A673 (cell line): Measurements from ENCODE around the gene ITGAV. TPM values are rescaled to one million over a fixed set of nuclear protein-coding genes. Genes with fewer than 3 reads are reported as not detected.

Experiments used
- BruUV-seq: library from RNA; stranded (reverse); fragments of 400-500 nt; replicated peaks from 2 replicates; lab custom pipeline; 2021; lab: Mats Ljungman, UMichigan
- CTCF ChIA-PET: fragments of 300-600 bp; sonication (Branson Sonifier 250); formaldehyde crosslinking; loops from one replicate; lab custom pipeline; 2022; ENCODE audit warnings: antibody characterized with exemption; lab: Charles Lee
- POLR2A ChIA-PET: fragments of 300-600 bp; sonication (Branson Sonifier 250); formaldehyde crosslinking; loops from one replicate; lab custom pipeline; 2022; ENCODE audit warnings: antibody characterized with exemption; ENCODE audit not compliant: low non-redundant PET; lab: Charles Lee
- DNase-seq: peaks from one replicate; pipeline ENCODE4 v3.0.0-alpha.2; 2015; ENCODE audit warnings: low spot score
- H3K27ac ChIP-seq: fragments of 200-600 bp; sonication (generic); 2 replicates; pipeline ENCODE4 v1.5.1; 2016; ENCODE audit warnings: mixed run types, low read depth, mild to moderate bottlenecking, mixed read lengths, antibody characterized with exemption, low read length; ENCODE audit not compliant: poor library complexity, severe bottlenecking
- H3K27me3 ChIP-seq: fragments of 200-600 bp; sonication (generic); replicated peaks from 2 replicates; pipeline ENCODE4 v1.6.1; 2017; ENCODE audit warnings: mixed run types, low read depth, mild to moderate bottlenecking, mixed read lengths, antibody characterized with exemption, low read length; ENCODE audit not compliant: insufficient read depth, poor library complexity
- H3K36me3 ChIP-seq: fragments of 200-600 bp; sonication (generic); 2 replicates; pipeline ENCODE4 v1.6.1; 2016; ENCODE audit warnings: mixed run types, mild to moderate bottlenecking, mixed read lengths, antibody characterized with exemption, low read length; ENCODE audit not compliant: insufficient read depth, poor library complexity, severe bottlenecking
- H3K4me1 ChIP-seq: fragments of 200-600 bp; sonication (generic); 2 replicates; pipeline ENCODE4 v1.6.1; 2017; ENCODE audit warnings: mixed run types, mild to moderate bottlenecking, mixed read lengths, antibody characterized with exemption, low read length; ENCODE audit not compliant: insufficient read depth, poor library complexity, severe bottlenecking
- H3K4me3 ChIP-seq: fragments of 200-600 bp; sonication (generic); 2 replicates; pipeline ENCODE4 v1.5.1; 2016; ENCODE audit warnings: low read depth, mixed run types, mild to moderate bottlenecking, mixed read lengths, low read length; ENCODE audit not compliant: poor library complexity, severe bottlenecking
- H3K9me3 ChIP-seq: fragments of 200-600 bp; sonication (generic); 2 replicates; pipeline ENCODE4 v1.6.1; 2016; ENCODE audit warnings: mixed run types, low read depth, mild to moderate bottlenecking, mixed read lengths, antibody characterized with exemption, low read length; ENCODE audit not compliant: poor library complexity, severe bottlenecking
- EZH2 ChIP-seq: fragments of 200-600 bp; sonication (generic); IDR thresholded peaks from 2 replicates; pipeline ENCODE4 v1.6.1; 2017; ENCODE audit warnings: borderline replicate concordance, low read depth, mild to moderate bottlenecking, mixed read lengths, antibody characterized with exemption, low read length; ENCODE audit not compliant: poor library complexity, severe bottlenecking
- intact Hi-C: fragments of 100-400 bp; cut with micrococcal nuclease; formaldehyde crosslinking; loops from one replicate; pipeline ENCODE4 v1.10.0; 2022; ENCODE audit not compliant: unreplicated experiment
- total RNA-seq: library from RNA; stranded (reverse); gene quantifications from 2 replicates; pipeline ENCODE4 v1.2.3, GENCODE V29; 2021
- TF ChIP-seq, protein P1 (sequence below): fragments of 300-800, 200-600 bp; sonication (generic); conservative IDR thresholded peaks from 2 replicates; pipeline ENCODE4 v1.5.1; 2017; ENCODE audit warnings: low read depth, mild to moderate bottlenecking, antibody characterized with exemption, low read length, moderate library complexity, mixed read lengths

ITGAV gene
- total RNA-seq, 1 experiment from 2014 or later = 28.4 TPM

DNA sequence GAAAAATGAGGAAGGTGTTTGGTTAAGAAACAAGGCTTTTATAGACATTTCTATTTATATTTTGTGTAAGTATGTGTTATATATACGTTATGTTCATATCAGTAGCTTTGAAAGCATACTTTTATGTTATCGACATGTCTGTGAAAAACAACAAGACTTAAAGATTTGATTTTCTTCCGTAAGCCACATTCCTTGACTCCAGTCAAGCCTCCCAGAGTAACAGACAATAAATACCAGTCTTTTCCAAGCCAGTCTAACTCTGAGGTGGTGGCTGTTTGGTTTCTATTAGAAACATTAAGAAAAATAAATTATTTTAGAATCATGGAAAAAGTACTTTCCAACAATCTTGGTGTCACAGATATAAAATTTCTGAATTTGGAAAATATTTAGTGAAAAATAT lies 16.3 kb upstream of the ITGAV start:
- H3K27me3 ChIP-seq = no peaks in the 10 kb centered on the region
- H3K27ac ChIP-seq = no peak overlapping the region
- TF ChIP-seq, protein P1, sequence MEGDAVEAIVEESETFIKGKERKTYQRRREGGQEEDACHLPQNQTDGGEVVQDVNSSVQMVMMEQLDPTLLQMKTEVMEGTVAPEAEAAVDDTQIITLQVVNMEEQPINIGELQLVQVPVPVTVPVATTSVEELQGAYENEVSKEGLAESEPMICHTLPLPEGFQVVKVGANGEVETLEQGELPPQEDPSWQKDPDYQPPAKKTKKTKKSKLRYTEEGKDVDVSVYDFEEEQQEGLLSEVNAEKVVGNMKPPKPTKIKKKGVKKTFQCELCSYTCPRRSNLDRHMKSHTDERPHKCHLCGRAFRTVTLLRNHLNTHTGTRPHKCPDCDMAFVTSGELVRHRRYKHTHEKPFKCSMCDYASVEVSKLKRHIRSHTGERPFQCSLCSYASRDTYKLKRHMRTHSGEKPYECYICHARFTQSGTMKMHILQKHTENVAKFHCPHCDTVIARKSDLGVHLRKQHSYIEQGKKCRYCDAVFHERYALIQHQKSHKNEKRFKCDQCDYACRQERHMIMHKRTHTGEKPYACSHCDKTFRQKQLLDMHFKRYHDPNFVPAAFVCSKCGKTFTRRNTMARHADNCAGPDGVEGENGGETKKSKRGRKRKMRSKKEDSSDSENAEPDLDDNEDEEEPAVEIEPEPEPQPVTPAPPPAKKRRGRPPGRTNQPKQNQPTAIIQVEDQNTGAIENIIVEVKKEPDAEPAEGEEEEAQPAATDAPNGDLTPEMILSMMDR = no peak
- no peak for TF ChIP-seq EZH2
- no TSS peak for BruUV-seq
- no peak overlapping the region for H3K4me3 ChIP-seq
- H3K4me1 ChIP-seq = peaks cover 7% of the 10 kb centered on the region
- no peaks in the 10 kb centered on the region for H3K9me3 ChIP-seq
- intact Hi-C loops = no loop called here
- no peak for DNase-seq
- CTCF ChIA-PET = no interaction called here
- H3K36me3 ChIP-seq = no peaks in the 10 kb centered on the region
- POLR2A ChIA-PET = no interaction called here

DNA sequence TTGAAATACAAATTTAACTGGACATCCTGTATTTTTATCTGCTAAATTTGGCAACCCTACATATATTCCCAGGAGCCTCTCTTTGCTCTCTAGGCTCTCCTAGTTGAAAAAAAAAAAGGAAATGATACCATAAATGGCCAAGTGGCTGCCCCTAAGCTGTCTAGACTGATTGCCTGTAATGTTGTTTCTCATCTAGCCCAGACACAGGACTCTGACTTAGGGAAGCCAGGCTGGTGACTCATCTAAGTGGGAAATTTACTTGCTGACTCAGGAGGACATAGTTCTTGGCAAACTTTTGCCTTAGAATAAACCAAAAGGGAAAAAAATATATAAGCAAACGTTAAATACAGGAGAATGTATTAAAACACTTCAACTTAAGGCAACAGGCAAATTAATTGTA lies 14.6 kb upstream of the ITGAV start:
- no peak overlapping the region for H3K27ac ChIP-seq
- no TSS peak for BruUV-seq
- no peaks in the 10 kb centered on the region for H3K27me3 ChIP-seq
- no peak overlapping the region for H3K4me3 ChIP-seq
- peaks cover 7% of the 10 kb centered on the region for H3K4me1 ChIP-seq
- TF ChIP-seq, protein P1 = no peak
- TF ChIP-seq EZH2 = no peak
- H3K9me3 ChIP-seq = no peaks in the 10 kb centered on the region
- intact Hi-C loops = no loop called here
- H3K36me3 ChIP-seq = no peaks in the 10 kb centered on the region
- POLR2A ChIA-PET = no interaction called here
- DNase-seq = peak; percentile 95
- CTCF ChIA-PET = no interaction called here

DNA sequence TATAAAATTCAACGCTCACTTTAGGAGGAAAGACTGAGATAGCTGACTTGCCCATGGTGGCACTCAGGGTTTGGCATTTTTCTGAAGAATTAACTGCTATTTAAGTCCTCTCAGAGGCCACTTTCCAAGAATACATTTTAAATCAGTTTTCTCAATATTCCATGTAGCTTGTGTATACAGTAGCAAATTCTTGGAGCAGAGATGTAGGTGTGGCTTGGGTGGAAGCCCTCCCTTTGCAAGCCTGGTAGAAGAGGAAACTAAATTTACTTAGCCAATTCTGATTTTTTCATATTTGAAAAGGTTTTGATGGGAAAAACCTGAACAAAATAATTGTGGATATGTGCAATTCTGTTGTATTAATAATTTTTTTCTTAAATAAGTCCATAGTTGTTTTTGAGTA lies 14.0 kb upstream of the ITGAV start:
- H3K27me3 ChIP-seq = no peaks in the 10 kb centered on the region
- no TSS peak for BruUV-seq
- H3K27ac ChIP-seq = no peak overlapping the region
- POLR2A ChIA-PET = no interaction called here
- intact Hi-C loops = no loop called here
- CTCF ChIA-PET = no interaction called here
- no peak for DNase-seq
- TF ChIP-seq EZH2 = no peak
- H3K9me3 ChIP-seq = no peaks in the 10 kb centered on the region
- no peak overlapping the region for H3K4me3 ChIP-seq
- H3K4me1 ChIP-seq = peaks cover 7% of the 10 kb centered on the region
- H3K36me3 ChIP-seq = no peaks in the 10 kb centered on the region

DNA sequence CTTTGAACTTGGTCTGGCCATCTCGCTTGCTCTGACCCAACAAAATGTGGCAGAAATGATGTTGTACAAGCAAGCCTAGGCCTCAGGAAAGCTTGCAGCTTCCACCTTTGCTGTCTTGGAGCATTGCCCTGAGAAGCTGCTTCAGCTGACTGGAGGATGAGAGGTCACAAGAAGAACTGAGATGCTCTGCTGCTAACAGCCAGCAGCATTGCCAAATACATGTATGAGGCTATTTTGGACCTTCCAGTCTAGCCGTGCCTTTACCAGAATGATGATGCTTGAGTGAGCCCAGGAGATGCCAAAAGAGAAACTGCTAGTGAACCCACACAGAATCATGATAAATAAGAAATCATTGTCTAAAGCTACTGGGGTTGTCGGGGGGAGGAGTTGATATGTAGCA lies 13.2 kb upstream of the ITGAV start:
- ChIA-PET CTCF (no interaction called here), POLR2A (no interaction called here)
- no peaks in the 10 kb centered on the region for H3K36me3 ChIP-seq
- no TSS peak for BruUV-seq
- TF ChIP-seq EZH2 = no peak
- TF ChIP-seq, protein P1 = no peak
- H3K27ac ChIP-seq = no peak overlapping the region
- no peak for DNase-seq
- no peaks in the 10 kb centered on the region for H3K27me3 ChIP-seq
- intact Hi-C loops = no loop called here
- no peak overlapping the region for H3K4me3 ChIP-seq
- H3K9me3 ChIP-seq = no peaks in the 10 kb centered on the region
- peaks cover 7% of the 10 kb centered on the region for H3K4me1 ChIP-seq
